ENCODE measurements around the gene ATP6V1B1.

ATP6V1B1 gene

DNA sequence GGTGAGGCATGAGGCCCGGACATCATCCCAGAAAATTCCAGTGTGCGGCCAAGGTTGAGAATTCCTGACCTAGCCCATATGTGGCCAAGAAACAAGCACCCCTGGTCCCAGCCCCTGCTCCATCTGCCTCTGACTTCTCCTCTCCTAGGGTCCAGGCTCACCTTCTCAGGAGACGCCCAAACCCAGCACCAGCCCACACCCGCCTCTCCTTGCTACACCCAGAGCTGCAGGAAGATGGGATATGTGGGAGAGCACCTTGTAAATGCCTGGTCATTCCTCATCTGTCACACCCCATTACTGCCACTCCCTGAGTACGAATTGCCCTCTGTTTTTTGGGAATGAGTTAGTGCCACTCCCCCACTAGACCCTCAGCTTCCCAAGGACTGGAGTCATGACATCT is 7.3 kb upstream of the ATP6V1B1 start:
- no peak for DNase-seq

DNA sequence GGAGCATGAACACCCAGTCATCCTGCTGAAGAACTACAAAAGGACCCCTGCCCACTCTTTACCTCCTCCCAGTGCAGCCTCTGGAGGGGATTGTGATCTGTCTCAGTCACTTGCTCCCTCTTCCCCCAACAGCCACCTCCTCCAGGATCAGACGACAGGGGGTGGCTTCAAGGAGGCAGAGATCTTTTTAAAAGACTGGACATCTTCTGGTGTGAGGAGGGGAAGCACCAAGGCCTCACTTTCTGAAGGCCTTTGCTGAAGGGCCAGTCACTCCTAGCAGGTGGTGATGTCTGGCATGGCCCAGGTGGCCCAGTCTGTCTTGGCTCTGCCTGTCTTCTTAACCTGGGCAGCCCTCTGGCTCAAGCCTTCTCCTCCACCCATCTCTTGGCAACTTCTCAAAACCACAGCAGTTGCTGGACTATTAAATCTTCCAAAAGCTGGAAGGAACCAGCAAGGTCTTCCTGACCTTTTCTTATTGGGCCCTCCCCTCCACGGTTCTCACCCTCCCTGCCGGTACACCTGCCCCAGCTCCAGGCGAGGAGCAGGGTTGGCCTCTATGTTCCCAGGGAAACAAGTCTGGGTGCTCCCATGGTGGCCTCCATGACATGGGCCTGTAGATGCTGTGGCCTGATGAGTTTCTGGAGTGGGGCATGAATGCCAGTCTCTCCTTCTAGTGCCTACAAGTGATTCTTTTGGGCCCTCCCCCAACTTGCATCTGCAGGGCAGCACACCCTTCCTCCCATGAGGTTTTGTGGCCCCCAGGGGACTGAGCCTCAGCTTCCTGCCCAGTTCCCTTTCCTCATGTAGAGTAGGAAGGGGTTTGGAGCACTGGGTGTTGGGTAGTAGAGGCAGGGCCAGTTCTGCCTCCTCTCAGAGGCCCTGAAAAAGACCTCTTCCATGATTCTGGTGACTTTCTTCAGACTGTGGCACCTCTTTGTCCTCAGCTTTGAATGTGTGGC is 5.0 kb upstream of the ATP6V1B1 start:
- DNase-seq, result no peak

DNA sequence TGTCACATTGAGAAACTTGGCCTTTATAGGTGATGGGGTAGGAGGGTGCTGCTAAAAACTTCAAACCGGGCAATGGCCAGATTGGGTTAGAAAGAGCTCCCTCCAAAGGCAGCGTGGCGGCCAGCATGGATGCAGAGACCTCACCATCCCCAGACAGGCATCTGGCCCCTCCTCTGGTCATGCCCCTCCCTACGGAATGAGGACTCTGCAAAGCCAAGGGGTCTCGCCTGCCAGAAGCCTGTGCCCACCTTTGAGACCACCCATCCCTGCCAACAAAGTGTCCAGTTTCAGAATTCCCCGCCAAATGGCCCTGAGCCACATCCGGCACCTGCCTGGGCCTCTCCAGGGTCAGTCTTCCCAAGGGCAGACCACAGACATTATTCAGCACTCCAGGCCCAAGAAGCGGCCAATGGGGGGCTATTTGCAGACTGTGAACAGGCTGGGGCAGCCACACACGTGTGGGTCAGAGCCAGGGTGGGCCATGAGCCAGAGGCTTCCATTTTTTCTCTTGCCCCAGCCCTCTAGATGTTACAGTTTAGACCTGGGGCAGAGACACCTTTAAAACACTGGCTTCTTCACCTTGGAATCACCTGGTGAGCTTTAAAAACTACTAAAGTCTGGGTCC is 4.2 kb upstream of the ATP6V1B1 start:
- DNase-seq, result no peak

DNA sequence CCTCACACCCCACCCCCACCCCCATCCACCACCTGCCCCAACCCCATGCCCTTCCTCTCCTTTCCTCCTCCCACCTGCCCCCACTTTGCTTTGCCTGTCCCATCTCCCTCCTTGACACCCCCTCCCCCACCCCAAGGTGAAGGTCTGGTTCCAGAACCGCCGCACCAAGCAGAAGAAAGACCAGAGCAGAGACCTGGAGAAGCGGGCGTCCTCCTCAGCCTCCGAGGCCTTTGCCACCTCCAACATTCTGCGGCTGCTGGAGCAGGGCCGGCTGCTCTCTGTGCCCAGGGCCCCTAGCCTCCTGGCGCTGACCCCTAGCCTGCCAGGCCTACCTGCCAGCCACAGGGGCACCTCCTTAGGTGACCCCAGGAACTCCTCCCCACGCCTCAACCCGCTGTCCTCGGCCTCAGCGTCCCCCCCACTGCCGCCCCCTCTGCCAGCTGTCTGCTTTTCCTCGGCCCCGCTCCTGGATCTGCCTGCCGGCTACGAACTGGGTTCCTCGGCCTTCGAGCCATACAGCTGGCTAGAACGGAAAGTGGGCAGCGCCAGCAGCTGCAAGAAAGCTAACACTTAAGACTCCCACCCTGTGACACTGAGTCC is 3.0 kb upstream of the ATP6V1B1 start:
- no peak for DNase-seq

DNA sequence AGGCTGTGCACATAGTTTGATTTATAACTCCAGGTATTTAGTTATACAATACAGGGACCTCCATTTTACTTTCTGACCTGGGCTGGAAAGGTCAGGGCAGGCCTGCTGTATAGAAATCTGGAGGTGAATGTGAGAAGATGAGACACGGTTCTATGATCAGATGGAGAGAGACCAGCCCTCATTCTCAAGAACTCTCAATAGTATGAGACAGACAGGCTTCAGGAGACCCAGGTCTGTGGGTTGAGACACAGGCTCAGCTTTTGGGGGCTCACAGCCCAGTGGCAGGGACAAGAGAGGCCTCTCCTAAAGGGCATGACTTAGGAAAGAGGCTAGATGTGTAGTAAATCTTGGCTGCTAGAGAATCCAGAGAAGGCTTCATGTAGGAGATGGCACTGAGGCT is 719 bp upstream of the ATP6V1B1 start:
- no peak for DNase-seq

DNA sequence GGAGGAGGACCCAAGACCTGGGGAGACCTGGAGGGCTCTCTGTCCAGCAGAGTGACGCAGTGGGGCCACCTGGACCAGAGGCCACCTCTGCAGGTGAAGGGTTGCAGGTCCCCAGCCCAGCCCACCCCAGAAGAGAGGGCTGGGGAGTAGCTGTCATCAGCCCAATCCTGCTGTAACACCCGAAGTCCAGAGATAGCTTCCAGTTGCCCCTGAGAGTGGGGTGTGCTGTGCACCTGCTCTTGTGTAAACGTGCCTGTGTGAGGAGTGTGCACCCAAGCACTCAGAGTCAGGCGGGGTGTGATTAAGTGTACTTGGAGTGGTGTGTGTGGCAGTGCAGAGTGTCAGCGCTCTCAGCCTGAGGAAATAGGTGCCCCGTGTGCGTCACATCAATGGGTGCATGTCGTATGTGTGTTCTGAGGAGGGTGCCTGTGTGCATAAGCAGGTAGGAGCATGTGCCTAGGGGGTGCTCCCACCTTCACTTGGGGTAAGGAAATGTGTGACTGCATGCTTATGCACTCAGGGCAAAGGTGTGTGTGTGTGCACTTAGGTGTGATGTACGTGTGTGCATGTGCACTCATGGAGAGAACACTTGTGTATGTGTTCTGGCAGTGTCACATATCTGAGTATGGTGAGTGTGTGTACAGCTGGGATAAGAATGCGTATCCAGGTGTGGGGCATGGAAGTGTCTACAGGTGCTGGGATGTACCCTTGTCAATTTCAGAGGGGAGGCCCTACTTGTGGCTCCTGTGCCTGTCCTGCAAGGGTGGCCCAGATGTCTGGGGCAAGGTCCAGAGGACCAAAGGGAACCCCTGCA is 672 bp downstream of the ATP6V1B1 start:
- DNase-seq, result no peak

DNA sequence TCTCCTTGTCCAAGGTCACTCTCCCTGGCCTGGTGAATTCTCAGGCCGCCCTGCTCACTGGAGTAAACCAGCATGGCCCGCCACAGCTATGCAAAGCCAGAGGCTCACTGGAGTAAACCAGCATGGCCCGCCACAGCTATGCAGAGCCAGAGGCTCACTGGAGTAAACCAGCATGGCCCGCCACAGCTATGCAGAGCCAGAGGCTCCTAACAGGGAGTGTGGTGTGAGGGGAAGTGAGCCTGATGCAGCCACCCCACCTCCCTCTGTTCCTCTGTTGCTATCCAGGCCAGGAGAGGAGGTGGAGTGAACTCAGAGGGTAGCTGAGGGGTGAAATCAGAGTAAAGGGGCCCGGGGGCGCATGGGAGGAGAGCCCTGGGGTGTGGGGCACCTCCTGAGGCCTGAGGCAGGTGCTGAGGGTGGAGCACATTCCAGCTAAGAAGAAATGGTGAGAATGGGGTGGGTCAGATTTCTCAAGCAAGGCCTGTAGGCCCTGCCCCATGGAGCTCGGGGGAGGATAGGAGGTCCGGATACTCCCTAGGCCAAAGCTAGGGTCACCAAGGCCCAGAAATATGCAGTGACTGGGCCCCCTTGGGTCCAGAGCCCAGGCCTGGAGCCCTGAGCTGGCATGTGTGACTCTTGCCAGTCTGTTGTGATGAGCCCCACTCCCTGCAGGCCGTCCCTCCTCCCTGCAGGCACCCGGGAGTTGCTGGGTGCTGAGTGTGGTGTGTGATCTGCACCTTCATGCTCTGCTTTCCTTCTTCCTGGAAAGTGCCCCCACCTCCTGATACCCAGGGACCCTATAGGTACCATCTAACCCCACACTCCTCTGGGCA is 1.5 kb downstream of the ATP6V1B1 start:
- no peak for DNase-seq

DNA sequence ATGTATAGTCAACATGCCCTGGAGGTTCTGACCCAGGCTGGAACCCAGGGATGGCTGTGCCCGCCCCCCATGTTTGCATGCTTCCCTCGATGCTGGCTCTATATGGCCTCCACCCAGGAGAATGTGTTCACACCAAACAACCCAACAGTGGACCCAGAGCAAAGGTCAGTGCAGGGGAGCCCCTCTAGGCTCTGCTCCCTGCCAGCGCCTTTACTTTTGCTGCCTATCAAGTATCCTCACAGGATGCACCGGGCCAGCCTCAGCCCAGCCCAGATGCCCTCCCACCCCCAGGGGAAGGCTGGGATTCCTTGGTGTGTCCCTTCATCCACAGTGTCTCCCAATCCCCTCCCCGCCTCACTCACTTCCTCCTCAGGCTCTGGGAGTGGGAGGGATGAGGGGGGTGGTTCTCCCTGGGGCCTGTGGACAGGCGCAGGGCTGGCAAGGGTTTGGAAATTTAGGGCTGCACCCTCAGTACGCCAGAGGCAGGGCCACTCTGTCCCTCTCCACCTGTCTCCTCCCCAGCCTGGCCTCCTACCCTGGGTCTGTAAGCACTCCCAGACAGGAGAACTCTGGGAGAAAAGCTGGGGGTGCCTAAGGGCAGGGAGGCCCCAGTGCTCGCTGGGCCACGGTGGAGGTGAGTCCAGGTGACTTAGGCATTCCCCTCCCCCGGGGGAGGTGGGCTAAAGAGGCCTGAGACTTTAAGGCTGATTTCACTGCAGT is 2.3 kb downstream of the ATP6V1B1 start:
- no peak for DNase-seq

DNA sequence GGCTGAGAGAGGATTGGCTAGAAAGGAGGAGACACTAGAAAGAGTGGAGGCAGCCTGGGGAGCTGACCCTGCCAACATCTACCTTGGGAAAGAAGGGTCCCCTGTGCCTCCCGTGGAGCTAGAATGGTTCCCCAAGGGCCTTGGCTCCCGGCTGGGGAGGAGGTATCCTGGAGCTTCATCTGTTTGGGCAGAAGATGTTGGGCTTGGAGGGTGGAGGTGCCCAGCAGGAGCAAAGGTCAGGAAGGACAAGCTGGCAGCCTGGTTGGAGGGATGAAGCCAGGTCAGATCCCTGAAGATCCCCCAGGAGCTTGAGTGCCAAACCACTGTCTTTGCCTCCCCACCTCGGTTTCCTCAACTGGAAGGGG is 2.9 kb downstream of the ATP6V1B1 start:
- DNase-seq, result no peak

DNA sequence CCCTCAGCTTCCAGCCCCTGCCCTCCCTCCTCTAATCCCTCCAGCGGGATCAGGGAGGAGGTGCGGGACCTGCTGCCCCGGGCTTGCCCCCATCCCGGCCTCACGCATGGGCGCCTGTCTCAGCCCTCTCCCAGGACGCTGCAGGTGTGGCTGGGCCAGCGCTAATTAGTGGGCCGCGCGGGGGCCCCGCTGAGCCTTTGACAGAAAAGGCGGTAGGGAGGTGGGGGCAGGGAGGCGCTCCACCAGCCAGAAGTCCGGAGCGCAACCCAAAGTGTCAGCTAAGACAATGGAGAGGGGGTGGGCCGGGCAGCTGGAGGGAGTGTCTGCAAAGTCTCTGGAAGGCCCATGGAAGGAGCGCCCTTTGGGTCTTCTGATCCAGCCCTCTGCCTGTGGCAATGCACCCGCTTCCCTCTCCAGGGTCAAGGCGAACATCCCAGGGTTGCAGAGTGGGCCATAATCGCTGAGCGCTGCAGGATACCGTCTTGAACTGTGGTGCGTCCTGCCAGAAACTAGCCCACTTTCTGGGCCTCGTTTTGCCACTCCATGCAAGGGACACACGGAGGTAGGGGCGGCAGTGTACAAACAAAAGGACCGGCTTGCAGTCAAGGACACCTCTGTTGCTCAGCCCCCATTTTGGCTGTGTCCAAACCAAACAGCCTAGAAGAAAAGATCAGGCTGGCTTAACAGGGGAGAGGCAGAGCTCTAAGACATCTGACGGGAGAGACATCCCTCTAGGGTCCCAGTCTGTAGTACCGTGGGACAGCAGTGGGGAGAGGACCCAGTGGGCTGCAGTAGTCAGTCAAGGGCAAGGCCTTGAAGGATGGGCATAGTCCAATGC is 3.5 kb downstream of the ATP6V1B1 start:
- DNase-seq, result no peak

DNA sequence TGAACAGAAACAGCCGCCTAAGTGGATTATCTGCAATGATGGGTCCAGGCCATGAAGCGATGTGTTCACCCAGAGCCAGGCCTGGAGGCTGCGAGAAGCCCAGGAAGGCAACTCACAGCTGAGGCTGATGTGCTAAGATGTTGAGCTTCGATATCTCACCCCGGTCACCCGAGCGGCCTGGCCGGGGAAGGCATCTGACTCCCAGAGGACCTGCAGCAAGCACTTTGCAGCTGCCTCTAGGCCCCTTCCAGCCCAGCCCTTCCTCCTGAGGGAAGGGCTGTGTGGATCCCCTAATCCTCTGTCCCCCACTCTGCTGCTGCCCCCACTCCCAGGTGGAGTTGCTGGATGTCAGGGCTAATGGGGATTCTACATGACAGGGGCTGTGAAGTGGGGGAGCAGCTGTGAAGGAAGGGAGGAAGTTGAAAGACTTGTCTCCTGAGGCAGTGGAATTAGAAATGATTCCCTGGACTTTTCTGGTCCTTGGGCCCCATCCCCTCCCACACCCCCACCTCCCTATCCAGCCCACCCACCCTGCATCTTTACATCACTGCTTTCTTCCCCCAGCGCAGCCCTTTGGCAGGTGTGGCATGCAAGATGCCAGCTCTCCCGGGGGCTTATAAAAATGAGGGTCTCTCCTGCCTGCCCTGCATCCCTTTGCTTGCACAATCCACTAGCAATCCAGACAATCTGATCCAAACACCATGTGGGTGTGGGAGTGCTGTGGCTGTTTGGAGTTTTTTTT is 4.3 kb downstream of the ATP6V1B1 start:
- no peak for DNase-seq

DNA sequence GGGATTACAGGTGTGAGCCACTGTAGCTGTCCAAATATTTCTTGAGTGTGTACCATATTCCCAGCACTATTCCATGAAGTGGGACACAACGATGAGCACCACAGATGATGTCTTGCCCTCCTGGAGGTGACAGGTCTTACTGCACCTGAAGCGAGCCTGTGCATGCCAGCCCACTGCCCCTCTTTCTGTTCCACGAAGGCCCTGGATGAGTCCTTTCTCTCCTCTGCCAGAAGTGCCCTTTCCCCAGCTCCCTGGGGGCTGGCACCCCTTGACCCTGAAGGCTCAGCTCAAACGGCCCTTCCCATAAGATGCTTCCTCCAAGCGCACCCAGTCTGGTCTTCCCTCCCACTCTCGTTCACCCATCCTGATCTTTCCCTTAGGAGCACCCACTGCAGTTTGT is 5.5 kb downstream of the ATP6V1B1 start:
- DNase-seq, result no peak

DNA sequence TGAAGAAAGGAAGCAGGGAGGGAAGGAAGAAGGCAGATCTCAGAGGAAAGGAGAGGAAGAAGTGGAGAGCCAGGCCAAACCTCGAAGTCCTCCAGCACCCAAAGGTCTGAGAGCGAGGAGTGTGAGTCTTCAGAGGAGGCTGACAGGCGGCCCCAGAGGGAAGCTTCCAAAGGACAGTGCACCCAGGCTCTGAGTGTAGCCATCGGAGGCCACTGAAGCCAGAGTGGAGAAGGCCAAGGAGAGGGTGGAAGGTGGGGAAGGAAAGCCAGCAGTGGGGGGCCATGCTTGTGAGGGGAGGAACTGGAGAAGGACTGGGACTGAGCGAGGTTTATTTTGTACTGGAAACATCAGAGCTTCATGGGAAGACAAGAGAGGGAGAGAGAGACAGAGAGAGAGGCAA is 6.0 kb downstream of the ATP6V1B1 start:
- DNase-seq, result no peak

DNA sequence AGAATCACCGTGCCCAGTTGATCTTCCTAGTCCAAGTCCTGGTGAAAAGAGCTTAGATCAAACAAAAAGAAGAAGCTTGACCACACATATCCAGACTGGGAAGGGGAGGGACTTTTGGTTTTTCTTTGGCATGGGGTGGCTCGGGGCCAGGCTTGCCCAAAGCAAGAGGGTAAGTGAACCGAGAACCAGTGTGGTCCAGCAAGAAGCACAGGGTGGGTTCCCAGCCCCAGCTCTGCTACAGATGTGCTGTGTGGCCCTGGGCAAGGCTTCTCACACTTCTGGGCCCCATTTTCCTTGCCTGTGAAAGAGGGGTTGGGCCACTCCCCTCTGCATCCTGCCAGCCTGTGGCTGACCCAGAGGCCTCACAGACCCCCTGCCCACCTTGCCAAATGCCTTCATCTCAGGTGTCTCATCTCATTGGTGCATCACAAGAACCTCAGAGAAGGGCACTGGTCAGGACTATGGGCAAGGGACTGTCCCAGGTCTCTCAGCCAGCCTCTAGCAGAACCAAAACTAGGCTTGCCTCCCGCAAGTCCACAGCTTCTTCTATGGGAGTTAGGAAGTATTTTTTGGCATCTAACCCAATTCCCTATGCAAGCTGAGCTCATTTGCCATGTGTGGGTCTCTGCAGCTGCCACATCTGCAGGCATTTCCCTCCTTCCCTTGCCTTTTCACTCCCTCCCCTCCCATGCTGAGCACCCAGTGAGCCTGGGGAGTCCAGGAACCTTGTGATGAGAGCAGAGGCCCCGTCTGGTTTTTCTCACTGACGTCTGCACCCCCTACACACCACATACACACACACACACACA is 6.9 kb downstream of the ATP6V1B1 start:
- DNase-seq, result no peak

DNA sequence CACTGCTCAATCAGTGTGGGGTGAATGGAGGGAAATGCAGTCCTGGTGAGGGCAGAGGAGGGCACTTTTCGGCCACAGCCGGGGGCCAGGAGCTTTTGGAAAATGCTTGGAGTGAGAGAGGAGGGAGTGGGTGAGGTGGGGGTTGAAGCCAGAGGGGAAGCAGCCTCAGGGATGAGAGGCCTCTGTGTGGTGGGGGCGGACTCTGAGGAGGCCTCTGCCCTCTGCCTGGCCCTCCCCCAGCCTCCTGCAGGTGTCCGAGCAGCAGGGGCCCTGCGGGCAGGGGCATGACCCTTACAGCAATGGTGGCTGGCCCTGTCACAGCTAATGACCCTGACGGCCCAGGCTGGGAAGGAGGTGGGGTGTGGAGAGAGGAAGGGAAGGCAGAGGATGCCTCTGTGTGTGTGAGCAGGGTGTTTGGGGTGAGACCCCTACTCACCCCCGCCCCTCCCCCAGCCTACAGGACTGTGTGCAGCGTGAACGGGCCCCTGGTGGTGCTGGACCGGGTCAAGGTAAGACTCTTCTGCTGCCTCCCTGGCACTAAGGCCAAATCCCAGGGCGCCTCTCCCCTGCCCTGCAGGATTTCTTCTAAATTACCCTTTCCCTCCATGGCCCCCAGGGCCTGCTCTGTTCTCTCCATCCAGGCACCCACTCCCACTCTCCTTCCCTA is 7.6 kb downstream of the ATP6V1B1 start:
- no peak for DNase-seq

DNA sequence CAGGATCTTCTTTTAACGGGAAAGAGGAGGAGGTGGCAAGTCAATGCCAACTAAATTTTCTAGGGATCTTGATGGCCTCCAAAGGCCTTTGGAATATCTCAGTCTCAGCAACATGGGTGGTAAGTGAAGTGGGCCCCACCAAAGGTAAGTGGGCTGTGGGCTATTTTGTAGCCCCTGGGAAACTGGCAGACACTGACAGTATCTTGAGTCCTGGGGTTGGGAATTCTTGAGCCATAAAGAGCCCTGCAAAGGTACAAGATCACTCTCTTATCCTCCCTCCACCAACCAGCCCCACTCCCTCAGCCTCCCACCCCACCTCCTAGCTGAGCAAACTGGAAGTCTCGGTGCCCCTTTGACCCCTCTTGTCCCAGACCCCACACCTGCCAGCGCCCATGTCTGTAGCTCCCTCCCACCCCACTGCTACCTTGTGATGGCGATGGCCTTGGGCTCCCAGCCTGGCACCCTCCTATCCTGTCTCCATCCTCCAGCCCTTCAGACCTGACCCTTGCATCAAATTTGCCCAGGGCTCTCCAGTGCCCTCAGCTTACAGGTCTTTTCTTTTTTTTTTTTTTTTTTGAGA is 8.5 kb downstream of the ATP6V1B1 start:
- no peak for DNase-seq

DNA sequence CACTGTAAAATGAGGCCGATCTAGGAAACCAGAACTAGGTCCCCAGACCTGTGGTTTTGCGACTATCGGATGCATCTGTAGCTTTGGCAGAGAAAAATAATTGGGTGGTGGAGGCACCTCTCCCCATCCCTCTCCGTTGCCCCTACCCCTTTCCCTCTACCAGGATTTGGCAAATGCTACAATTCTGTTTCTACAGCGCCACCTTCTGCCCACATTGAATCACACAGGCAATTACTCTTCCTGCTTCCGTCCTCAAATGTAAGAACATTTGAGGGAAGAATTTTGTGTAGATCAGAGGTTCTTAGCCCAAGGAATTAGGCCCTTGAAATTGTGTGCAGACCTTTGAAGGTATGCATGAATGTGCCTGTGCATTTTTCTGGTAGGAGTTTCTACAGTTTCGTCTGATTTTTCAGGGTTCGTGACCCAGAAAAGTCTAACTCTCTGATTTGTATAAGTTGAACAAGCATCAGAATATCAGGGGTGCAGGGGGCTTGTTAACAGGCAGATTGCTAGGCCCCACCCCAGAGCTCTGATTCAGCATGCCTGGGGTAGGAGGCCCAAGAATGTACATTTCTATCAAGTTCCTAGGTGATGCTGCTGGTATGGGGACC is 11.2 kb downstream of the ATP6V1B1 start:
- peak in 3 of 5 experiments; percentile 9 to 53 (median 28) for DNase-seq

Data from T-helper 2 cell (primary cell).